ENCODE measurements around the gene FOXI1.
"Not testable (repeated sequence)": the region's sequence is repeated elsewhere in the genome, so short reads cannot be mapped to it uniquely, and the experiment has no call there.

FOXI1 gene

GRCh38 chr5:170094329-170094728, 11.4 kb upstream of the FOXI1 start:
- not testable (repeated sequence) for DNase-seq

GRCh38 chr5:170095646-170096045, 10.1 kb upstream of the FOXI1 start:
- peak; percentile 58 for DNase-seq

GRCh38 chr5:170097934-170098333, 7.8 kb upstream of the FOXI1 start:
- DNase-seq, result no peak

- DNase-seq, result peak; percentile 81
Observed at GRCh38 chr5:170100066-170100943, 5.4 kb upstream of the FOXI1 start.

- DNase-seq, result no peak
Observed at GRCh38 chr5:170103447-170103846, 2.2 kb upstream of the FOXI1 start.

GRCh38 chr5:170104299-170104698, 1.4 kb upstream of the FOXI1 start:
- DNase-seq, result no peak

- no peak for DNase-seq
Observed at GRCh38 chr5:170104710-170105109, 987 bp upstream of the FOXI1 start.

GRCh38 chr5:170107674-170108073, 2.0 kb downstream of the FOXI1 start:
- no peak for DNase-seq

GRCh38 chr5:170108266-170108785, 2.6 kb downstream of the FOXI1 start:
- no peak for DNase-seq

GRCh38 chr5:170109059-170110031, 3.6 kb downstream of the FOXI1 start:
- no peak for DNase-seq

- no peak for DNase-seq
Observed at GRCh38 chr5:170110403-170111087, 4.8 kb downstream of the FOXI1 start.

GRCh38 chr5:170111088-170111785, 5.5 kb downstream of the FOXI1 start:
- no peak for DNase-seq

- DNase-seq, result no peak
Observed at GRCh38 chr5:170112876-170113521, 7.3 kb downstream of the FOXI1 start.

GRCh38 chr5:170113522-170113900, 7.8 kb downstream of the FOXI1 start:
- DNase-seq, result no peak

GRCh38 chr5:170114271-170114670, 8.6 kb downstream of the FOXI1 start:
- DNase-seq, result no peak

GRCh38 chr5:170115925-170116324, 10.2 kb downstream of the FOXI1 start:
- DNase-seq, result no peak

- DNase-seq, result no peak
Observed at GRCh38 chr5:170117736-170118135, 12.0 kb downstream of the FOXI1 start.

- peak; percentile 67 for DNase-seq
Observed at GRCh38 chr5:170120576-170120975, 14.9 kb downstream of the FOXI1 start.

GRCh38 chr5:170121321-170121720, 15.6 kb downstream of the FOXI1 start:
- peak; percentile 34 for DNase-seq

- DNase-seq, result no peak
Observed at GRCh38 chr5:170126061-170126460, 20.4 kb downstream of the FOXI1 start.

GRCh38 chr5:170126626-170127025, 20.9 kb downstream of the FOXI1 start:
- DNase-seq, result no peak

- DNase-seq, result no peak
Observed at GRCh38 chr5:170131235-170131634, 25.5 kb downstream of the FOXI1 start.
